ENCODE results near the gene HS3ST2. TPM values are rescaled to one million over a fixed set of nuclear protein-coding genes. Genes with fewer than 3 reads are reported as not detected.

Gene HS3ST2
- total and polyA plus RNA-seq, 2 donors (not counting 3 experiments of a cell fraction or from before 2014, with no cell fraction given): not detected

DNA sequence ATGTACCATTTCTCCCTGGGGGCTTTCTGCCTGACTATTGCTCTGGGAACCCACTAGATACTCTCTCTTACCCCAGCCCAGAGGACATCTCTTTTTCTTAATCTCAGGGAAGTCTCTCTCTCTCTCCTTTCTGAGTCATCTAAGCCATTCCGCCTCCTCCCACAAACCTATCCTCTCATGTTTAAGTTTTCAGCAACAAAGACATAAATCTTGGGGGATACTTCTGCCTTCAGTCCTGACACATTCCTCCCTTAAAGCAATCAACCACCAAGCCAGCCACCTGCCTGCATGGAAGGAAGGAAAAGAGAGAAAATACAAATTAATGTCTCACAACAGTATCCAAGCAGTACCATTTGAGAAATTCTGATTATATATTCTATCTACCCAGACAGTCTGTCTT, 128.8 kb downstream of the HS3ST2 start:
- Histone ChIP-seq H3K27me3 (ENCODE audit: control insufficient read depth in 2 of 2, insufficient read depth in 2 of 2, low read length in 2 of 2) (peaks cover 0 to 2% of the 10 kb centered on the region in 2 experiments), H3K4me3 (replicated peaks in 1 of 3; ENCODE audit: insufficient read depth in 1 of 3, low read depth in 1 of 3, low read length in 3 of 3) (no peak overlapping the region), H3K9me3 (replicated peaks; ENCODE audit: control insufficient read depth, insufficient read depth, low read length) (no peaks in the 10 kb centered on the region), H4K20me1 (replicated peaks; ENCODE audit: control insufficient read depth, extremely low read depth, insufficient read depth, low read length) (no peaks in the 10 kb centered on the region), H3K4me2 (ENCODE audit: insufficient read depth, low read length) (no peak overlapping the region), H3K36me3 (ENCODE audit: control insufficient read depth in 2 of 2, extremely low read depth in 1 of 2, insufficient read depth in 2 of 2, low read length in 2 of 2) (no peaks in the 10 kb centered on the region), H3K27ac (ENCODE audit: insufficient read depth, low read depth, low read length) (no peak overlapping the region), H3K9me1 (replicated peaks; ENCODE audit: control insufficient read depth, extremely low read depth, insufficient read depth, low read length) (no peaks in the 10 kb centered on the region), H2AFZ (ENCODE audit: low read depth, low read length) (no peak overlapping the region), H3K4me1 (ENCODE audit: control insufficient read depth, extremely low read depth, insufficient read depth, low read length) (no peaks in the 10 kb centered on the region), H3K79me2 (ENCODE audit: control insufficient read depth, insufficient read depth, low read length) (no peaks in the 10 kb centered on the region), H3K9ac (replicated peaks; ENCODE audit: extremely low read depth, insufficient read depth, low read length) (no peak overlapping the region)
- ChIA-PET CTCF (interaction anchor here (1.3 kb wide), 1 partner anchor 44 kb away, joined by 4 read pairs; no protein-coding TSS in a partner anchor), POLR2A (no interaction called here)
- no TSS peak for BruUV-seq (replicated peaks)
- TF ChIP-seq EZH2 (IDR thresholded peaks at IDR 0.05; ENCODE audit: borderline replicate concordance, low read depth, low read length, severe bottlenecking): no peak
- TF ChIP-seq POLR2A (IDR thresholded peaks at IDR 0.05; ENCODE audit: low read depth, low read length): no peak
- no peak for TF ChIP-seq JUN (IDR thresholded peaks at IDR 0.05; ENCODE audit: borderline replicate concordance, insufficient read depth, insufficient read length, low read depth)
- FAIRE-seq (no peak), DNase-seq (ENCODE audit: low read depth, low spot score) (no peak)
- dilution Hi-C loops (cut with MboI; ENCODE audit: extremely low pct_ligation_motif_present, low sequenced_read_pairs): no loop called here
- intact Hi-C loops (cut with micrococcal nuclease): no loop called here

DNA sequence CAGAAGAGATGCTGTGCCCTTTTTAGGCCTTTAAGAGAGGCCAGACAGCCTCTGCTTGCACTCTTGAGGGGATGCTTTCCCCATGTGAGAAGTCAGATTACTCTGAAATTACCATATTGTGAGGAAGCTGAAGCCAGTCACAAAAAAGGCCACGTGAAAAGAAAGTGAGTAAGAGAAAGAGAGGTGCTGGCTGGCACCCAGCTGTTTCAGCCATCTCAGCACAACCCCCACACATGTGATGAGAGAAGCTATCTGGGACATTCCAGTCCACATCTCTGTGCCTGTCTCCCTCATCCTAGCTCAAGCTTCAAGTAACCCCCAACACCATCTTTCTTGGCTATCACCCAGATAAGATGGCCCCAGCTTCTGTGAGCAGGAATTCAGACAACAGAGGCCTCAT, 131.4 kb downstream of the HS3ST2 start:
- no peak for TF ChIP-seq MAX (IDR thresholded peaks at IDR 0.05; ENCODE audit: insufficient read depth, insufficient read length)
- no peak for TF ChIP-seq POLR2A (IDR thresholded peaks at IDR 0.05; ENCODE audit: low read depth, low read length)
- TF ChIP-seq EZH2 (IDR thresholded peaks at IDR 0.05; ENCODE audit: borderline replicate concordance, low read depth, low read length, severe bottlenecking): no peak
- no peak for TF ChIP-seq MYC (IDR thresholded peaks at IDR 0.05; ENCODE audit: low read depth, low read length)
- TF ChIP-seq POLR2AphosphoS5 (IDR thresholded peaks at IDR 0.05; ENCODE audit: insufficient read depth, low read depth, low read length): no peak
- TF ChIP-seq FOS (IDR thresholded peaks at IDR 0.05; ENCODE audit: borderline replicate concordance, insufficient read depth, low read length): no peak
- no peak for TF ChIP-seq GATA2 (IDR thresholded peaks at IDR 0.05; ENCODE audit: insufficient read depth, insufficient read length, low read depth, low read length)
- TF ChIP-seq, protein P1, sequence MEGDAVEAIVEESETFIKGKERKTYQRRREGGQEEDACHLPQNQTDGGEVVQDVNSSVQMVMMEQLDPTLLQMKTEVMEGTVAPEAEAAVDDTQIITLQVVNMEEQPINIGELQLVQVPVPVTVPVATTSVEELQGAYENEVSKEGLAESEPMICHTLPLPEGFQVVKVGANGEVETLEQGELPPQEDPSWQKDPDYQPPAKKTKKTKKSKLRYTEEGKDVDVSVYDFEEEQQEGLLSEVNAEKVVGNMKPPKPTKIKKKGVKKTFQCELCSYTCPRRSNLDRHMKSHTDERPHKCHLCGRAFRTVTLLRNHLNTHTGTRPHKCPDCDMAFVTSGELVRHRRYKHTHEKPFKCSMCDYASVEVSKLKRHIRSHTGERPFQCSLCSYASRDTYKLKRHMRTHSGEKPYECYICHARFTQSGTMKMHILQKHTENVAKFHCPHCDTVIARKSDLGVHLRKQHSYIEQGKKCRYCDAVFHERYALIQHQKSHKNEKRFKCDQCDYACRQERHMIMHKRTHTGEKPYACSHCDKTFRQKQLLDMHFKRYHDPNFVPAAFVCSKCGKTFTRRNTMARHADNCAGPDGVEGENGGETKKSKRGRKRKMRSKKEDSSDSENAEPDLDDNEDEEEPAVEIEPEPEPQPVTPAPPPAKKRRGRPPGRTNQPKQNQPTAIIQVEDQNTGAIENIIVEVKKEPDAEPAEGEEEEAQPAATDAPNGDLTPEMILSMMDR (IDR thresholded peaks at IDR 0.05; ENCODE audit: extremely low read depth in 1 of 2, insufficient read depth in 1 of 2, low read depth in 1 of 2, low read length in 2 of 2): no peak
- TF ChIP-seq JUN (IDR thresholded peaks at IDR 0.05; ENCODE audit: borderline replicate concordance, insufficient read depth, insufficient read length, low read depth): no peak
- H3K36me3 ChIP-seq (ENCODE audit: control insufficient read depth in 2 of 2, extremely low read depth in 1 of 2, insufficient read depth in 2 of 2, low read length in 2 of 2): no peaks in the 10 kb centered on the region
- H2AFZ ChIP-seq (ENCODE audit: low read depth, low read length): no peak overlapping the region
- intact Hi-C loops (cut with micrococcal nuclease) (no loop called here), dilution Hi-C loops (cut with MboI; ENCODE audit: extremely low pct_ligation_motif_present, low sequenced_read_pairs) (no loop called here)
- CTCF ChIA-PET: interaction anchor here (1.3 to 4.9 kb wide), 2 partner anchors 46 to 48 kb away, joined by 3 to 39 read pairs; no protein-coding TSS in a partner anchor
- no peaks in the 10 kb centered on the region for H4K20me1 ChIP-seq (replicated peaks; ENCODE audit: control insufficient read depth, extremely low read depth, insufficient read depth, low read length)
- H3K4me3 ChIP-seq (replicated peaks in 1 of 3; ENCODE audit: insufficient read depth in 1 of 3, low read depth in 1 of 3, low read length in 3 of 3): no peak overlapping the region
- H3K9ac ChIP-seq (replicated peaks; ENCODE audit: extremely low read depth, insufficient read depth, low read length): no peak overlapping the region
- H3K4me1 ChIP-seq (ENCODE audit: control insufficient read depth, extremely low read depth, insufficient read depth, low read length): no peaks in the 10 kb centered on the region
- H3K79me2 ChIP-seq (ENCODE audit: control insufficient read depth, insufficient read depth, low read length): no peaks in the 10 kb centered on the region
- no peak for FAIRE-seq
- H3K9me1 ChIP-seq (replicated peaks; ENCODE audit: control insufficient read depth, extremely low read depth, insufficient read depth, low read length): no peaks in the 10 kb centered on the region
- DNase-seq (ENCODE audit: low read depth, low spot score): no peak
- H3K4me2 ChIP-seq (ENCODE audit: insufficient read depth, low read length): no peak overlapping the region
- POLR2A ChIA-PET: no interaction called here
- peaks cover 0 to 2% of the 10 kb centered on the region in 2 experiments for H3K27me3 ChIP-seq (ENCODE audit: control insufficient read depth in 2 of 2, insufficient read depth in 2 of 2, low read length in 2 of 2)
- H3K27ac ChIP-seq (ENCODE audit: insufficient read depth, low read depth, low read length): no peak overlapping the region
- no peaks in the 10 kb centered on the region for H3K9me3 ChIP-seq (replicated peaks; ENCODE audit: control insufficient read depth, insufficient read depth, low read length)
- no TSS peak for BruUV-seq (replicated peaks)

All from endothelial cell of umbilical vein (primary cell).